ENCODE data around the gene RAD21L1. TPM values are rescaled to one million over a fixed set of nuclear protein-coding genes. Genes with fewer than 3 reads are reported as not detected.

The RAD21L1 gene
- total and polyA plus RNA-seq, 4 donors, result 0.10 to 0.28 TPM; not detected in 2

- H3K9me3 ChIP-seq (ENCODE audit: control insufficient read depth, insufficient read depth, low read length), result no peaks in the 10 kb centered on the region
- peaks cover 9% of the 10 kb centered on the region for H3K4me1 ChIP-seq (ENCODE audit: control insufficient read depth, insufficient read depth, low read length)
- H3K27ac ChIP-seq (ENCODE audit: low read depth, low read length), result no peak overlapping the region
- 0% methylated on average over 48 of the region's 54 CpGs for WGBS (ENCODE audit: insufficient coverage)
- peak in 2 of 6 donors; percentile 20 to 40 for DNase-seq (ENCODE audit: low read depth in 4 of 6, low spot score in 6 of 6)
- H3K36me3 ChIP-seq (ENCODE audit: control insufficient read depth, insufficient read depth, low read length), result peaks cover 10% of the 10 kb centered on the region
- peak overlapping the region; percentile 16 for H3K4me3 ChIP-seq (ENCODE audit: low read depth, low read length)
- peaks cover 4% of the 10 kb centered on the region for H3K27me3 ChIP-seq (ENCODE audit: control insufficient read depth, insufficient read depth, low read length)
These were observed 40.5 kb upstream of the RAD21L1 start for GRCh38 chr20:1185316-1185741.

DNA sequence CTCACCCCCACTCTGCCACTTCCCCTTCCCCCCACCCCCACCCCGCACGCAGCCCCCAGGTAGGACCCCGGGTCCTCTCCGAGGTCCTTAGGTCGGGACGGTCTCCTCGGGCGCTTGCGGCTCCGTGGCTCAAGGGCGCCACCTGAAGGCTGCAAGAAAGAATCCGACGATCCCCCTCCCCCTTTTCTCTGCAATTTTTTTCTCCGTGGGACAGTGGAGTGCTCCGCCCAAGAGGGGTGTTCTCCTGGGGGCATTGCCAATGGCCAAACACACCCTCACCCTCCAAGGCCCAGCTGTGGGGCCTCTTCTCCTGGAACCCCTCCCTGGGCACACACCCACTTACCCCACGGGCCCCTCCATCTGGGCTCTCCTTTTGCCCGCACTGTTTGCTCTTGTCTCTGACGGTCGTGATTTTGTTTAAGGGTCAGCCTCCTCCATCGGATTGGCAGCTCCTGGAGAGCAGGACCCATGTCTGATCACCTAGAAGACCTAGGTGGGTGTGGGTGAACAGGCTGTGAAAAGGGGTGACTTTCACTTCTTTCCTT, 40.0 kb upstream of the RAD21L1 start:
- Histone ChIP-seq H3K9me3 (ENCODE audit: control insufficient read depth, insufficient read depth, low read length) (no peaks in the 10 kb centered on the region), H3K27me3 (ENCODE audit: control insufficient read depth, insufficient read depth, low read length) (peaks cover 4% of the 10 kb centered on the region), H3K4me3 (ENCODE audit: low read depth, low read length) (no peak overlapping the region), H3K4me1 (ENCODE audit: control insufficient read depth, insufficient read depth, low read length) (peaks cover 9% of the 10 kb centered on the region), H3K36me3 (ENCODE audit: control insufficient read depth, insufficient read depth, low read length) (peaks cover 5% of the 10 kb centered on the region), H3K27ac (ENCODE audit: low read depth, low read length) (no peak overlapping the region)
- peak in 5 of 6 donors; percentile 15 to 85 (median 37) for DNase-seq (ENCODE audit: low read depth in 4 of 6, low spot score in 6 of 6)
- 24% methylated on average over 9 of the region's 20 CpGs for WGBS (ENCODE audit: insufficient coverage)

GRCh38 chr20:1186367-1186991, 39.4 kb upstream of the RAD21L1 start:
- DNase-seq (ENCODE audit: low read depth in 4 of 6, low spot score in 6 of 6), result no peak
- Histone ChIP-seq H3K27me3 (ENCODE audit: control insufficient read depth, insufficient read depth, low read length) (peaks cover 4% of the 10 kb centered on the region), H3K9me3 (ENCODE audit: control insufficient read depth, insufficient read depth, low read length) (no peaks in the 10 kb centered on the region), H3K4me3 (ENCODE audit: low read depth, low read length) (no peak overlapping the region), H3K36me3 (ENCODE audit: control insufficient read depth, insufficient read depth, low read length) (no peaks in the 10 kb centered on the region), H3K27ac (ENCODE audit: low read depth, low read length) (no peak overlapping the region), H3K4me1 (ENCODE audit: control insufficient read depth, insufficient read depth, low read length) (peaks cover 9% of the 10 kb centered on the region)
- WGBS (ENCODE audit: insufficient coverage), result 86% methylated on average over 10 of the region's 13 CpGs

DNA sequence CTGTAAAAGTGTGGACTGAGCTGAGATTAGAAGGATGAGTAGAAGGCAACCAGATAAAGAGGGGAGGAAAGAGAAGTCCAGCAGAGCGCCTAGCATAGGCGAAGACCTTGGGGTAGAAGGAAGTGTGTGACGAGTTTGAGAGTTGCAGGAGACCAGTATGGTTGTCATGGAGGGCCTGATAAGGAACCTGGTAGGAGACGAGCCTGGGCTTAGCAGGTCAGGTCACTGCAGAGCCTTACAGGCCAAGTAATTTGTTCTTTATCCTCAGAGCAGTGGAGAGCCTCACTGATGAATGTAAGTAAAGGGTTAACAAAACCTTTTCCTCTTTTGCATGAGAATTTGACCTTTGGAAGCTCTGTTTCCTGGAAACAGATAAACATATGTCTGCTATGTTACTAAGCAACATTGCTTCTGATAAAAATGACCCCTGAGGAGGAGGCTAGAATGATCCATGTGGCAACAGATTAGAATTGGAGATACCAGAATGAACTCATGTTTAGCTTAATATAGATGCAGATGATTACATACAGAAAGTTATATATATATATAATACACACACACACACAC, 38.2 kb upstream of the RAD21L1 start:
- peaks cover 9% of the 10 kb centered on the region for H3K4me1 ChIP-seq (ENCODE audit: control insufficient read depth, insufficient read depth, low read length)
- 67% methylated on average over 4 of the region's 4 CpGs for WGBS (ENCODE audit: insufficient coverage)

DNA sequence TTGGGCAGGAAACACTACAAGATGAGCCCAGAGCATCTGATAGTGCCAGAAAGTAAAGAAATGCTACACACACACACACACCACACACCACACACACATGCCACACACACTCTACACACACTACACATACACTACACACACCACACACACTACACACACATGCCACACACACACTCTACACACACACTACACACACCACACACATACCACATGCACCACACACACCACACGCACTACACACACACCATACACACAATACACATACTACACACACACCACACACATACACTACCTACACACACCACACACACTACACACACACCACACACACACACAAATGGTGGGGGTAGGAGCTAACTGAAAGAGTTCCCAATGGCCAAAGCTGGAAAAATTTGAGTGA, 37.5 kb upstream of the RAD21L1 start:
- no peak for DNase-seq (ENCODE audit: low read depth in 4 of 6, low spot score in 6 of 6)
- H3K27ac ChIP-seq (ENCODE audit: low read depth, low read length), result no peak overlapping the region
- no peak overlapping the region for H3K4me3 ChIP-seq (ENCODE audit: low read depth, low read length)
- peaks cover 9% of the 10 kb centered on the region for H3K4me1 ChIP-seq (ENCODE audit: control insufficient read depth, insufficient read depth, low read length)
- no peaks in the 10 kb centered on the region for H3K9me3 ChIP-seq (ENCODE audit: control insufficient read depth, insufficient read depth, low read length)
- no peaks in the 10 kb centered on the region for H3K36me3 ChIP-seq (ENCODE audit: control insufficient read depth, insufficient read depth, low read length)
- WGBS (ENCODE audit: insufficient coverage), result no CpG with 5 or more reads among the region's 1 CpG
- H3K27me3 ChIP-seq (ENCODE audit: control insufficient read depth, insufficient read depth, low read length), result peaks cover 4% of the 10 kb centered on the region

More for the DNA sequence above, 38.2 kb upstream of the RAD21L1 start:
- Histone ChIP-seq H3K36me3 (ENCODE audit: control insufficient read depth, insufficient read depth, low read length) (no peaks in the 10 kb centered on the region), H3K27ac (ENCODE audit: low read depth, low read length) (no peak overlapping the region), H3K9me3 (ENCODE audit: control insufficient read depth, insufficient read depth, low read length) (no peaks in the 10 kb centered on the region), H3K4me3 (ENCODE audit: low read depth, low read length) (no peak overlapping the region), H3K27me3 (ENCODE audit: control insufficient read depth, insufficient read depth, low read length) (peaks cover 4% of the 10 kb centered on the region)
- DNase-seq (ENCODE audit: low read depth in 4 of 6, low spot score in 6 of 6), result no peak

DNA sequence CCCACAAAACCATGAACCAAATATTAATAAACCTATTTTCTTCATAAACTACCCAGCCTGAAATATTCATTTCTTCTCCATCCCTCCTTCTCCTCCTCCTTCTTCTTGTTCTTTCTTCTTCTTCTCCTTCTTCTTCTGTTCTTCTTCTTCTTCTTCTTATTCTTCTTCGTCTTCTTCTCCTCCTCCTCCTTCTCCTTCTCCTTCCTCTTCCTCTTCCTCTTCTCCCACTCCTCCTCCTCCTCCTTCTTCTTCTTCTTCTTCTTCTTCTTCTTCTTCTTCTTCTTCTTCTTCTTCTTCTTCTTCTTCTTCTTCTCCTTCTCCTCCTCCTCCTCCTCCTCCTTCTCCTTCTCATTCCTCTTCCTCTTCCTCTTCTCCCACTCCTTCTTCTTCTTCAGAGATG, 36.0 kb upstream of the RAD21L1 start:
- no peaks in the 10 kb centered on the region for H3K9me3 ChIP-seq (ENCODE audit: control insufficient read depth, insufficient read depth, low read length)
- no peaks in the 10 kb centered on the region for H3K27me3 ChIP-seq (ENCODE audit: control insufficient read depth, insufficient read depth, low read length)
- 75% methylated on average over 1 of the region's 1 CpG for WGBS (ENCODE audit: insufficient coverage)
- H3K4me3 ChIP-seq (ENCODE audit: low read depth, low read length), result no peak overlapping the region
- H3K4me1 ChIP-seq (ENCODE audit: control insufficient read depth, insufficient read depth, low read length), result peaks cover 5% of the 10 kb centered on the region
- H3K27ac ChIP-seq (ENCODE audit: low read depth, low read length), result no peak overlapping the region
- no peak for DNase-seq (ENCODE audit: low read depth in 4 of 6, low spot score in 6 of 6)
- H3K36me3 ChIP-seq (ENCODE audit: control insufficient read depth, insufficient read depth, low read length), result no peaks in the 10 kb centered on the region

- no peaks in the 10 kb centered on the region for H3K27me3 ChIP-seq (ENCODE audit: control insufficient read depth, insufficient read depth, low read length)
- no peak overlapping the region for H3K27ac ChIP-seq (ENCODE audit: low read depth, low read length)
- WGBS (ENCODE audit: insufficient coverage), result 92% methylated on average over 3 of the region's 3 CpGs
- no peaks in the 10 kb centered on the region for H3K36me3 ChIP-seq (ENCODE audit: control insufficient read depth, insufficient read depth, low read length)
- no peak for DNase-seq (ENCODE audit: low read depth in 4 of 6, low spot score in 6 of 6)
- H3K9me3 ChIP-seq (ENCODE audit: control insufficient read depth, insufficient read depth, low read length), result no peaks in the 10 kb centered on the region
- H3K4me1 ChIP-seq (ENCODE audit: control insufficient read depth, insufficient read depth, low read length), result peaks cover 3% of the 10 kb centered on the region
- H3K4me3 ChIP-seq (ENCODE audit: low read depth, low read length), result no peak overlapping the region
These were observed 35.0 kb upstream of the RAD21L1 start for GRCh38 chr20:1190847-1191246.

DNA sequence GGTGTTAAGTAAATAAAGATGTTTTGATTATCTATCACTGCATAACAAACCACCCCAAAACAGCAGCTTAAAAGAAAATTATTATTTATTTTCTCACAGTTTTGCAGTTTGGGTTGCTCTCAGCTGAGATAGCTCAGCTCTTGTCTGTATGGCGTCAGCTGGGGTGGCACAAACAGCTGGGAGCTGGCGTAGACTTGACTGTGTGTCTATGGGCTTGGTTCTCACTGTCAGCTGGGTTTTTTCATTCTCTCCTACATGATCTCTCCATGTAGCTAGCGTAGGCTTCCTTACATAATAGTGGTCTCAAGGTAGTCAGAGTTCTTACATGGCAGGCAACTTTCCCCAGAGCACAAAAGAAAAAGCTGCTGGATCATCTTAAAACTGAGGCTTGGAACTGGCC, 34.5 kb upstream of the RAD21L1 start:
- no peak overlapping the region for H3K4me3 ChIP-seq (ENCODE audit: low read depth, low read length)

GRCh38 chr20:1195226-1195625, 30.6 kb upstream of the RAD21L1 start:
- no peak for DNase-seq (ENCODE audit: low read depth in 4 of 6, low spot score in 6 of 6)

More for the DNA sequence above, 34.5 kb upstream of the RAD21L1 start:
- H3K27ac ChIP-seq (ENCODE audit: low read depth, low read length), result no peak overlapping the region
- no peaks in the 10 kb centered on the region for H3K9me3 ChIP-seq (ENCODE audit: control insufficient read depth, insufficient read depth, low read length)
- no peaks in the 10 kb centered on the region for H3K36me3 ChIP-seq (ENCODE audit: control insufficient read depth, insufficient read depth, low read length)
- WGBS (ENCODE audit: insufficient coverage), result no CpG with 5 or more reads among the region's 3 CpGs
- DNase-seq (ENCODE audit: low read depth in 4 of 6, low spot score in 6 of 6), result no peak
- H3K27me3 ChIP-seq (ENCODE audit: control insufficient read depth, insufficient read depth, low read length), result no peaks in the 10 kb centered on the region
- H3K4me1 ChIP-seq (ENCODE audit: control insufficient read depth, insufficient read depth, low read length), result no peaks in the 10 kb centered on the region

DNA sequence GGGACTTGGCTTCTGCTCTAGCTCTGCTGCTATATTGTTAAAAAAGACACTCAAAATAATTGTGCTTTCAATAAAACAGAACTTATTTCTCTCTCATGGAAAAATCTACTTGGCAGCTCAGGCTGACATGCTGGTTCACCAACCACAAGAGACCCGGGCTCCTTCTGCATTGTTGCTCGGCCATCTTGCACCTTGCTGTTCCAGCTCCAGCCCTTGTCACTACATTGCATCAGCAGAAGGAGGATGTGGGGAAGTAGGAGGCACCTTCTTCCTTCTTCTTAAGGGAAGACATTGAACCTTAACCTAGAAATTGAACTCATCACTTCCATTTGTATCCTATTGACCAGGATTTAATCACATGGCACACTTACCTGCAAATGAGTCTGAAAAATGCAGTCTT, 29.2 kb upstream of the RAD21L1 start:
- Histone ChIP-seq H3K27me3 (ENCODE audit: control insufficient read depth, insufficient read depth, low read length) (no peaks in the 10 kb centered on the region), H3K4me1 (ENCODE audit: control insufficient read depth, insufficient read depth, low read length) (no peaks in the 10 kb centered on the region), H3K27ac (ENCODE audit: low read depth, low read length) (no peak overlapping the region), H3K36me3 (ENCODE audit: control insufficient read depth, insufficient read depth, low read length) (no peaks in the 10 kb centered on the region), H3K4me3 (ENCODE audit: low read depth, low read length) (no peak overlapping the region), H3K9me3 (ENCODE audit: control insufficient read depth, insufficient read depth, low read length) (no peaks in the 10 kb centered on the region)
- DNase-seq (ENCODE audit: low read depth in 4 of 6, low spot score in 6 of 6), result no peak
- WGBS (ENCODE audit: insufficient coverage), result no CpG with 5 or more reads among the region's 2 CpGs

More at GRCh38 chr20:1195226-1195625, 30.6 kb upstream of the RAD21L1 start:
- H3K27ac ChIP-seq (ENCODE audit: low read depth, low read length), result no peak overlapping the region
- H3K4me3 ChIP-seq (ENCODE audit: low read depth, low read length), result no peak overlapping the region
- no peaks in the 10 kb centered on the region for H3K27me3 ChIP-seq (ENCODE audit: control insufficient read depth, insufficient read depth, low read length)
- H3K9me3 ChIP-seq (ENCODE audit: control insufficient read depth, insufficient read depth, low read length), result no peaks in the 10 kb centered on the region
- H3K4me1 ChIP-seq (ENCODE audit: control insufficient read depth, insufficient read depth, low read length), result no peaks in the 10 kb centered on the region
- no CpG with 5 or more reads among the region's 1 CpG for WGBS (ENCODE audit: insufficient coverage)
- H3K36me3 ChIP-seq (ENCODE audit: control insufficient read depth, insufficient read depth, low read length), result no peaks in the 10 kb centered on the region
